NT2/D1 (cell line): ENCODE data around the gene RAP1GAP2.

Experiments
- SUZ12 ChIP-seq: IDR thresholded peaks from 2 replicates; pipeline ENCODE4 v1.6.1; 2011; ENCODE audit not compliant: insufficient read length, insufficient read depth; ENCODE audit errors: extremely low read depth
- ZNF274 ChIP-seq: IDR thresholded peaks from 2 replicates; pipeline ENCODE4 v1.6.1; 2011; ENCODE audit warnings: mild to moderate bottlenecking, low read depth, low read length

- no peak for TF ChIP-seq SUZ12
- no peak for TF ChIP-seq ZNF274
These were observed 243.5 kb downstream of the RAP1GAP2 start for GRCh38 chr17:3039736-3040135.
